AG10803 (cell line): ENCODE measurements around the gene ANKRD33.

Source experiments
- DNase-seq: peaks from one replicate; pipeline ENCODE4 v3.0.0; 2010; ENCODE audit warnings: low read depth
- H3K4me3 ChIP-seq: 2 replicates; pipeline ENCODE4 v1.5.1; 2011; ENCODE audit warnings: mild to moderate bottlenecking, low read length, control low read depth
- CTCF ChIP-seq: conservative IDR thresholded peaks from 2 replicates; pipeline ENCODE4 v1.5.1; 2011; ENCODE audit warnings: mild to moderate bottlenecking, low read length, control low read depth, inconsistent platforms

The ANKRD33 gene

GRCh38 chr12:51871126-51871525 lies 16.8 kb upstream of the ANKRD33 start:
- H3K4me3 ChIP-seq, result no peak overlapping the region
- DNase-seq, result no peak
- TF ChIP-seq CTCF, result no peak

- no peak overlapping the region for H3K4me3 ChIP-seq
- no peak for TF ChIP-seq CTCF
- no peak for DNase-seq
Measured at GRCh38 chr12:51871918-51872688, 15.8 kb upstream of the ANKRD33 start.

GRCh38 chr12:51872689-51872981 lies 15.3 kb upstream of the ANKRD33 start:
- no peak for TF ChIP-seq CTCF
- DNase-seq, result no peak
- H3K4me3 ChIP-seq, result no peak overlapping the region

- no peak for TF ChIP-seq CTCF
- no peak for DNase-seq
Measured at GRCh38 chr12:51873251-51873994, 14.5 kb upstream of the ANKRD33 start.

GRCh38 chr12:51874000-51874399 lies 13.9 kb upstream of the ANKRD33 start:
- H3K4me3 ChIP-seq, result no peak overlapping the region
- TF ChIP-seq CTCF, result no peak
- no peak for DNase-seq

More at GRCh38 chr12:51873251-51873994, 14.5 kb upstream of the ANKRD33 start:
- no peak overlapping the region for H3K4me3 ChIP-seq

GRCh38 chr12:51874486-51874885 lies 13.4 kb upstream of the ANKRD33 start:
- DNase-seq, result no peak
- H3K4me3 ChIP-seq, result no peak overlapping the region
- TF ChIP-seq CTCF, result no peak

GRCh38 chr12:51879102-51879501 lies 8.8 kb upstream of the ANKRD33 start:
- DNase-seq, result no peak
- no peak overlapping the region for H3K4me3 ChIP-seq
- no peak for TF ChIP-seq CTCF
